ENCODE measurements around the gene KDM1B.

DNA sequence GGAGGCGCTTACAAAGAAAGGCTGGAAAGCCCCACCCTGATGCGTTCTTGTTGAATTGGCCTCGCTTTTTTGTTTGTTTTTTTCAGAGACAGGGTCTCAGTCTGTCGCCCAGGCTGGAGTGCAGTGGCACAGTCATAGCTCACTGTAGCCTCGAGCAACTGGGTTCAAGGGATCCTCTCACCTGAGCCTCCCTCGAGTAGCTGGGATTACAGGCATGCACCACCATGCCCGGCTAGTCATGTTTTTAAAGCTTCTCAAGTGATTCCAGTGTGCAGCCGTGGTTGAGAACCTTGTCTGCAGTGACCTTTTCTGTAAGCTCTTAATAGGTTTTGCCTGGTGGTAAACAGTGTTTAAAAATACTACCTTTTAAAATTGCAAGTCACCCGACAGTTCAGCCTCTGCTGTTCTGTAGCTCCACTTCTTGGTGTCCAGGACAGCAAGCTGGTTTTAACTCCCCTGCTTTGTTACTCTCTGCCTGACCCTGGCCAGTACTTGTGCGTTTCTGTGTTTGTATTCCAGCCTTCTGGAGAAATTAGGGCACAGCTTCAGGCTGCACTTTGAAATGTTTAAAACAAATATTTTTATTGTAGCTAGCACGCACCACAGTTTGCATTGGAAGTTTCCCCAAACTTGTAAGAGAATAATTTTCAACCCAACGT lies 54.4 kb downstream of the KDM1B start:
- TF ChIP-seq, protein P1, sequence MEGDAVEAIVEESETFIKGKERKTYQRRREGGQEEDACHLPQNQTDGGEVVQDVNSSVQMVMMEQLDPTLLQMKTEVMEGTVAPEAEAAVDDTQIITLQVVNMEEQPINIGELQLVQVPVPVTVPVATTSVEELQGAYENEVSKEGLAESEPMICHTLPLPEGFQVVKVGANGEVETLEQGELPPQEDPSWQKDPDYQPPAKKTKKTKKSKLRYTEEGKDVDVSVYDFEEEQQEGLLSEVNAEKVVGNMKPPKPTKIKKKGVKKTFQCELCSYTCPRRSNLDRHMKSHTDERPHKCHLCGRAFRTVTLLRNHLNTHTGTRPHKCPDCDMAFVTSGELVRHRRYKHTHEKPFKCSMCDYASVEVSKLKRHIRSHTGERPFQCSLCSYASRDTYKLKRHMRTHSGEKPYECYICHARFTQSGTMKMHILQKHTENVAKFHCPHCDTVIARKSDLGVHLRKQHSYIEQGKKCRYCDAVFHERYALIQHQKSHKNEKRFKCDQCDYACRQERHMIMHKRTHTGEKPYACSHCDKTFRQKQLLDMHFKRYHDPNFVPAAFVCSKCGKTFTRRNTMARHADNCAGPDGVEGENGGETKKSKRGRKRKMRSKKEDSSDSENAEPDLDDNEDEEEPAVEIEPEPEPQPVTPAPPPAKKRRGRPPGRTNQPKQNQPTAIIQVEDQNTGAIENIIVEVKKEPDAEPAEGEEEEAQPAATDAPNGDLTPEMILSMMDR (conservative IDR thresholded peaks at IDR 0.05; ENCODE audit: low read depth, low read length): no peak
- TF ChIP-seq EZH2 (IDR thresholded peaks at IDR 0.05; ENCODE audit: borderline replicate concordance, low read depth, low read length, poor library complexity, severe bottlenecking): no peak

All from A673 (cell line).